B cell (primary cell): ENCODE data around the gene FKBP10. TPM values are rescaled to one million over a fixed set of nuclear protein-coding genes. Genes with fewer than 3 reads are reported as not detected.
A peak's percentile ranks its signal among the peaks of the same experiment; 100 is the strongest.

ENCODE experiments used
- ATAC-seq: fragments of 200-7000 bp; cut with Tn5 transposase; one replicate; pipeline ENCODE4 v1.10.0; 2021; ENCODE audit warnings: low read depth, mild to moderate bottlenecking, moderate number of reproducible peaks, moderate library complexity
- CTCF ChIA-PET: fragments of 350-600 bp; sonication (Branson Sonifier 250); formaldehyde crosslinking; loops from one replicate; lab custom pipeline; 2021; ENCODE audit warnings: antibody characterized with exemption, inconsistent platforms; lab: Charles Lee
- POLR2A ChIA-PET: fragments of 350-600 bp; sonication (Branson Sonifier 250); formaldehyde crosslinking; loops from one replicate; lab custom pipeline; 2021; ENCODE audit warnings: antibody characterized with exemption; lab: Charles Lee
- DNase-seq: peaks from one replicate; pipeline ENCODE4 v3.0.0; 2013
- H2AFZ ChIP-seq: 2 replicates; pipeline ENCODE4 v1.6.1; 2012; ENCODE audit warnings: mild to moderate bottlenecking, low read depth, low read length; ENCODE audit not compliant: insufficient read depth, poor library complexity, severe bottlenecking
- H3K27ac ChIP-seq, 2 donors: 1 replicate in 1 of 2; 2 replicates in 1 of 2; pipeline ENCODE4 v1.5.1; 2012 to 2013; ENCODE audit warnings: low read length in 2 of 2, mild to moderate bottlenecking in 2 of 2, moderate library complexity in 1 of 2
- H3K27me3 ChIP-seq, 4 experiments: fragments of 200-600 bp in 1 of 4; sonication (generic) in 1 of 4; replicated peaks in 1 of 4; 1 replicate in 2 of 4; 2 replicates in 2 of 4; pipeline versions ENCODE4 v1.6.1 to v1.7.0; 2013 to 2016; ENCODE audit warnings: low read length in 3 of 4, mild to moderate bottlenecking in 2 of 4, mixed read lengths in 1 of 4, moderate library complexity in 1 of 4; ENCODE audit not compliant: insufficient read depth in 4 of 4, control insufficient read depth in 3 of 4; ENCODE audit errors: control extremely low read depth in 1 of 4
- H3K36me3 ChIP-seq, 2 experiments: replicated peaks in 1 of 2; 1 replicate in 1 of 2; 2 replicates in 1 of 2; pipeline versions ENCODE4 v1.6.1 to v1.7.1; 2013; ENCODE audit warnings: low read length in 1 of 2; ENCODE audit not compliant: insufficient read depth in 2 of 2, control insufficient read depth in 1 of 2; ENCODE audit errors: control extremely low read depth in 1 of 2, extremely low read depth in 1 of 2
- H3K4me1 ChIP-seq, 2 donors: fragments of 200-600 bp in 1 of 2; sonication (generic) in 1 of 2; 1 replicate in 1 of 2; 2 replicates in 1 of 2; pipeline versions ENCODE4 v1.5.1 to v1.6.1; 2013 to 2017; ENCODE audit warnings: low read length in 2 of 2; ENCODE audit not compliant: control insufficient read depth in 2 of 2, insufficient read depth in 2 of 2
- H3K4me2 ChIP-seq: replicated peaks from 2 replicates; pipeline ENCODE3; 2012; ENCODE audit warnings: mild to moderate bottlenecking, low read depth, low read length; ENCODE audit not compliant: poor library complexity, severe bottlenecking
- H3K4me3 ChIP-seq, 5 experiments: fragments of 200-600 bp in 1 of 5; sonication (generic) in 1 of 5; 1 replicate in 3 of 5; 2 replicates in 2 of 5; pipeline versions ENCODE4 v1.5.1 to v1.7.0; 2011 to 2016; ENCODE audit warnings: low read length in 4 of 5, mild to moderate bottlenecking in 4 of 5, low read depth in 2 of 5, control low read depth in 1 of 5, moderate library complexity in 1 of 5; ENCODE audit not compliant: insufficient read depth in 1 of 5; ENCODE audit errors: control extremely low read depth in 1 of 5, extremely low read depth in 1 of 5
- H3K79me2 ChIP-seq: fragments of 200-600 bp; sonication (generic); one replicate; pipeline ENCODE4 v1.6.0; 2016; ENCODE audit warnings: low read length; ENCODE audit not compliant: control insufficient read depth, insufficient read depth
- H3K9ac ChIP-seq: fragments of 200-600 bp; sonication (generic); 2 replicates; pipeline ENCODE4 v1.6.1; 2017; ENCODE audit warnings: mild to moderate bottlenecking, low read length, moderate library complexity
- H3K9me3 ChIP-seq, 3 donors: one replicate each; pipeline versions ENCODE4 v1.6.1 to v1.7.1; 2013; ENCODE audit warnings: low read length in 2 of 3; ENCODE audit not compliant: control insufficient read depth in 2 of 3, insufficient read depth in 1 of 3; ENCODE audit errors: control extremely low read depth in 1 of 3
- H4K20me1 ChIP-seq: 2 replicates; pipeline ENCODE4 v1.6.0; 2012; ENCODE audit warnings: mild to moderate bottlenecking, low read length; ENCODE audit not compliant: insufficient read depth, control insufficient read depth, poor library complexity, severe bottlenecking
- H3K27ac Mint-ChIP-seq: one replicate; pipeline ENCODE4 v1.8.0; 2021; ENCODE audit warnings: mixed read lengths
- H3K27me3 Mint-ChIP-seq: one replicate; pipeline ENCODE4 v1.8.0; 2021; ENCODE audit warnings: mixed read lengths
- H3K4me1 Mint-ChIP-seq: one replicate; pipeline ENCODE4 v1.8.0; 2021; ENCODE audit warnings: mixed read lengths
- H3K4me3 Mint-ChIP-seq: one replicate; pipeline ENCODE4 v1.8.0; 2021; ENCODE audit warnings: mixed read lengths
- H3K9me3 Mint-ChIP-seq: one replicate; pipeline ENCODE4 v1.8.0; 2022; ENCODE audit warnings: mixed read lengths; ENCODE audit not compliant: insufficient read depth
- CTCF ChIP-seq: fragments of 200-600 bp; IDR thresholded peaks from one replicate; pipeline ENCODE4 v1.8.0; 2022; ENCODE audit warnings: antibody characterized with exemption, mild to moderate bottlenecking
- EZH2 ChIP-seq: IDR thresholded peaks from 2 replicates; pipeline ENCODE4 v1.6.1; 2012; ENCODE audit warnings: borderline replicate concordance, low read depth, mild to moderate bottlenecking, moderate library complexity, low read length; ENCODE audit not compliant: insufficient read depth, poor library complexity, severe bottlenecking
- WGBS: methylation state at CpG from one replicate; pipeline ENCODE4 v1.1.5; 2013; ENCODE audit warnings: missing lambda C conversion rate; ENCODE audit not compliant: insufficient coverage; 5-methylcytosine and 5-hydroxymethylcytosine counted together
- intact Hi-C: fragments of 100-400 bp; cut with micrococcal nuclease; formaldehyde crosslinking; loops from one replicate; pipeline ENCODE4 v1.10.0; 2022
- polyA plus RNA-seq: library from polyadenylated mRNA; depleted of rRNA; stranded (reverse); fragments of >200 nt; gene quantifications from 2 replicates; pipeline ENCODE4 v1.2.3, GENCODE V29; 2012
- total RNA-seq, 2 donors: library from RNA; stranded (reverse); fragments of 120-200 nt in 1 of 2; gene quantifications; 1 replicate in 1 of 2; 2 replicates in 1 of 2; pipeline versions ENCODE4 v1.2.3 to v1.2.4, GENCODE V29; 2013 to 2022

The FKBP10 gene
- total and polyA plus RNA-seq, 2 donors (not counting 1 experiment from before 2014, with no cell fraction given): 0.21 to 0.34 TPM

GRCh38 chr17:41779954-41780353 lies 32.9 kb upstream of the FKBP10 start:
- CTCF ChIA-PET: interaction anchor here (1.3 to 1.5 kb wide), 2 partner anchors 9 to 32 kb away, joined by 6 read pairs; partner anchors contain the start of gene P3H4
- ATAC-seq (no peak), DNase-seq (no peak)
- no peak overlapping the region for H3K27ac Mint-ChIP-seq
- H3K9ac ChIP-seq: no peak overlapping the region
- no peak overlapping the region for H3K4me3 Mint-ChIP-seq
- POLR2A ChIA-PET: no interaction called here
- WGBS: 100% methylated on average over 1 of the region's 1 CpG
- H3K4me2 ChIP-seq: no peak overlapping the region
- H2AFZ ChIP-seq: no peak overlapping the region
- TF ChIP-seq EZH2 (no peak), CTCF (no peak)
- no peaks in the 10 kb centered on the region for H3K27me3 Mint-ChIP-seq
- peaks cover 73% of the 10 kb centered on the region for H3K79me2 ChIP-seq
- no peaks in the 10 kb centered on the region for H3K27me3 ChIP-seq
- H3K4me1 ChIP-seq: peaks cover 24 to 69% of the 10 kb centered on the region in 2 donors
- H3K27ac ChIP-seq: no peak overlapping the region
- H3K9me3 ChIP-seq: no peaks in the 10 kb centered on the region
- peaks cover 36% of the 10 kb centered on the region for H3K4me1 Mint-ChIP-seq
- H4K20me1 ChIP-seq: peaks cover 31% of the 10 kb centered on the region
- intact Hi-C loops: no loop called here
- no peak overlapping the region for H3K4me3 ChIP-seq
- H3K36me3 ChIP-seq: peaks cover 0 to 15% of the 10 kb centered on the region in 2 experiments
- H3K9me3 Mint-ChIP-seq: no peaks in the 10 kb centered on the region

- no peak for DNase-seq
- peaks cover 33 to 77% of the 10 kb centered on the region in 2 donors for H3K4me1 ChIP-seq
- Mint-ChIP-seq H3K4me3 (no peak overlapping the region), H3K9me3 (no peaks in the 10 kb centered on the region), H3K27me3 (no peaks in the 10 kb centered on the region), H3K4me1 (peaks cover 43% of the 10 kb centered on the region), H3K27ac (peak overlapping the region; percentile 5)
- no peak for ATAC-seq
- no peak overlapping the region for H2AFZ ChIP-seq
- H3K79me2 ChIP-seq: peaks cover 58% of the 10 kb centered on the region
- H3K36me3 ChIP-seq: peaks cover 0 to 4% of the 10 kb centered on the region in 2 experiments
- TF ChIP-seq EZH2: no peak
- no peak for TF ChIP-seq CTCF
- ChIA-PET CTCF (interaction anchor here (0.7 kb wide), 1 partner anchor 119 kb away, joined by 3 read pairs; no protein-coding TSS in a partner anchor), POLR2A (interaction anchor here (0.7 kb wide), 1 partner anchor 29 kb away, joined by 4 read pairs; no protein-coding TSS in a partner anchor)
- intact Hi-C loops: no loop called here
- peaks cover 24% of the 10 kb centered on the region for H4K20me1 ChIP-seq
- no peak overlapping the region for H3K27ac ChIP-seq
- H3K9me3 ChIP-seq: peaks cover 0 to 1% (median 0%) of the 10 kb centered on the region in 3 donors
- no peak overlapping the region for H3K9ac ChIP-seq
- H3K4me2 ChIP-seq: no peak overlapping the region
- WGBS: 92% methylated on average over 9 of the region's 13 CpGs
- H3K4me3 ChIP-seq: no peak overlapping the region
- H3K27me3 ChIP-seq: no peaks in the 10 kb centered on the region
These were observed 31.2 kb upstream of the FKBP10 start for GRCh38 chr17:41781404-41782110.
